A673 (cell line): ENCODE data around the gene BABAM2.

ENCODE experiments used
- CTCF ChIP-seq: fragments of 300-800, 200-600 bp; sonication (generic); conservative IDR thresholded peaks from 2 replicates; pipeline ENCODE4 v1.5.1; 2017; ENCODE audit warnings: low read depth, mild to moderate bottlenecking, antibody characterized with exemption, low read length, moderate library complexity, mixed read lengths
- EZH2 ChIP-seq: fragments of 200-600 bp; sonication (generic); IDR thresholded peaks from 2 replicates; pipeline ENCODE4 v1.6.1; 2017; ENCODE audit warnings: borderline replicate concordance, low read depth, mild to moderate bottlenecking, mixed read lengths, antibody characterized with exemption, low read length; ENCODE audit not compliant: poor library complexity, severe bottlenecking

GRCh38 chr2:28133778-28134177 lies 243.2 kb downstream of the BABAM2 start:
- TF ChIP-seq CTCF (no peak), EZH2 (no peak)
